Fibroblast of skin of left quadriceps (primary cell): ENCODE results near the gene COL27A1.

Experiments
- DNase-seq, 2 experiments: peaks; one replicate each; pipeline ENCODE4 v3.0.0-alpha.2; 2013; ENCODE audit warnings: low read depth in 2 of 2

The COL27A1 gene

GRCh38 chr9:114227288-114228015 is 72.1 kb downstream of the COL27A1 start:
- no peak for DNase-seq

GRCh38 chr9:114228016-114228808 is 72.9 kb downstream of the COL27A1 start:
- DNase-seq: no peak

DNA sequence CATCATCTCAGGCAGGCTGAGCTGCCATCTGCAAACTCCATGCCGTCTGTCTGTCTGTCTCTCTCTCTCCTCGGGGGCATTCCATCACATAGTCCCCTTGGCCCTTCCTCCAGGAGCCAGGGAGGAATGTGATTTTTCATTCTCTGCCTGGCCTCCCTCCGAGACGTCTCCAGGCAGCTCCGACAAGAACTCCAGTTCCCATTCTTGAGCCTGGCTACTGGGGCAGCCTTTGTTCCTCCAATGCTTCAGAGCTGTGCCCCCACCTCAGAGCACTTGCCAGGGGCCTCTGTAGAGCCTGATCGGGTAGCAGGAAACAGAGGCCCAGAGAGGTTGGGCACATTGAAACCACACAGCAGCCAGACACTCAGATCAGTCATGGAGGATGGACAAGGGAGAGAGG is 74.0 kb downstream of the COL27A1 start:
- DNase-seq: no peak

DNA sequence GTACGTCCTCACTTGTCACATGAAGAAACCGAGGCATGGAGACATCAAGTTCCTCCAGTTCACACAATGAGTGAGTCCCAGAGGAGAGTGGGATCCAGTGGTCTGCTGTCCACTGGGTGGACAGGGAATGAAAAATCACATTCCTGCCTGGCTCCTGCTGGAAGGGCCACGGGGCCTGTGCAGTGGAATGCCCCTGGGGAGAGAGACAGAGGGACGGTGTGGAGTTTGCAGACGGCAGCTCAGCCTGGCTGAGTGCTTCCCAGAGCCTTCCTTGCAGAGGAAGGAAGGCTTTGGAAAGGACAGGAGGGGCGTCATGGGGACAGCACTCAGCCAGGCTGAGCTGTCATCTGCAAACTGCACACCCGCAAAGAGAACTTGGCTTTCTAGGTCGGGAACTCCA is 74.7 kb downstream of the COL27A1 start:
- no peak for DNase-seq

DNA sequence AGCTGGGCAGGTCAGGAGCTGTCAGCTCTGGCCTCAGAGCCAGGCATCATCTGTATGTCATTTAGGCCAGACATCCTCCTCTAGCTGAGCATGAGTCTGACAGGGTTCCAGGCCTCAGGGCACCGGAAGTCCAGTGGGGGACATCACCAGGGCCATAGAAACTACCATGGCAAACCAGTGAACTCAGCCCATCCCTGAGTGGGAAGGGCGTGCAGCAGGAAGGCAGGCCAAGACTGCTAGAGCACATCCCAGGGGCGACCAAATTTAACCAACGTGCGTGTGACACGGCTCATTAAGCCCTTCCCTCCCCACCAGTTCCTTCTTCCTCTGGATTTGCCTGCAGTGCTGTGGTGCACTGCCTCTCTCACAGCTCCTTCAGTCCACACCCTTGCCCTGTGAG is 75.9 kb downstream of the COL27A1 start:
- no peak for DNase-seq

DNA sequence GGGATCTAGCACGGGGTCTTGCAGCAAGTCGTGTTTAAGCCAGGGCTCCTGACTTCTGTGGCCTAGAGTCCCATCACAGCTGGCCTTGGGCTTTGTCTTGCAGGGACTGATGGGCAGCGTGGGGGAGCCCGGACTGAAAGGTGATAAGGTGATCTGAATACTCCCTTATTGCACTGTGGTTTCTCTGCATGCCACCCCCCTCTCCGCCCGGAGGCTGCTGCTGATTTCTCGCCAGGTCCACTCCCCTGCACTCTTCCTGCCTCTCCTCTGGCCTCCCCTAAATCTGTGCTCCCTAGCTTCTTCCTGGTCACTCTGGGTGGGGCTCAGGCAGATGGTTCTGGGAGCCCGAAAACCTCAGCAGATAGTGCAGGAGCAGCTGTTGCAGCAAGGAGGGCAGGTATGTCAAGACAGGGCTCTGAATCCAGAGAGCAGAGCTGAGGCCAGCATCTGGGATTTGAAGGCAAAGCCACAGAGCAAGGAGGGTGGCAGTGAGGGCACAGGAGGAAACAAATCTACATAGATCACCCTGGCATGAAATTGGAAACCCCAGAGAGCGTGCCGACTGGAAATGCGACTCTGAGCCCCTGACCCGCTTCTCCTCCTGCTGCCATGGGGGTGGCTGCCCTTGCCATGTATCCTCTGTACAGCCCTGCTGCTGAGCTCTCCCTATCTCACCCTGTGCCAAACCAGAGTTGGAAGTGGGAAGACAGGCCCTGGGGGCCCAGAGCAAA is 76.5 kb downstream of the COL27A1 start:
- DNase-seq: no peak

GRCh38 chr9:114233491-114234185 is 78.3 kb downstream of the COL27A1 start:
- DNase-seq: no peak

GRCh38 chr9:114235033-114235661 is 79.8 kb downstream of the COL27A1 start:
- no peak for DNase-seq

DNA sequence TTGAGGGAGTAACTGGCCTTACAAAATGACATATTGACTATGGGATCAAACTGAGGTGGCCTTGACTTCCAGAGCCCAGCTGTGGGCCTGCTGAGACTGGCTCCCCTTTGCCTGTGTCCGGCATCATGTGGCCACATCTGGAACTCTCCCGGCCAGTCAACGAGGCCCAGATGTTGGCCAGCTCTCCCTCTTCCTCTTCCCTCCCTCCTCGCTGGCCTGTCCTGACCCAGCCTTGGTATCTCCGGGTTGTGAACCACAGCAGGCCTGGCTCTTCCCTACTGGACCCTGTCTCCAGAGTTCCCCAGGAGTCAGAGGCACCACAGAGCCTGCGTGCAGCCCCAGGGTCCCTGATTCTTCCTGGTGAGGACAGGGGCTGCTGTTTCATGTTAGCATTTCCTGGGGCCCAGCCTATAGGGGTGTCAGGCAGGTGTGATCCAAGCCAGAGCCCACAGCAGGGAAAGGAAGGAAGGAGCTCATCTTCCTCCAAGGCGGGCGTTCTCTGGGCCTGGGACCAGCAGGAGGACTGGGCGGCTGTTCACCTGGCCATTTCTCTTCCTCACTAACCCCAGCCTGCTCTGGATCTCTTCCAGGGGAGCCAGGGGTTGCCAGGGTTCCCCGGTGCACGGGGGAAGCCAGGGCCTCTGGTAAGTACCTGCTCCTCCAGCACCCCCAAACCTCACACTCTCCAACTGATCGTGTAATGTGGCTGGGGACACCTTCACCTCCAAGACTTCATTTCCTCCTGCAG is 81.2 kb downstream of the COL27A1 start:
- DNase-seq: no peak

GRCh38 chr9:114237247-114237646 is 81.9 kb downstream of the COL27A1 start:
- no peak for DNase-seq

GRCh38 chr9:114237781-114238180 is 82.4 kb downstream of the COL27A1 start:
- DNase-seq: no peak

- DNase-seq: no peak
These were observed 83.1 kb downstream of the COL27A1 start for GRCh38 chr9:114238472-114238871.

DNA sequence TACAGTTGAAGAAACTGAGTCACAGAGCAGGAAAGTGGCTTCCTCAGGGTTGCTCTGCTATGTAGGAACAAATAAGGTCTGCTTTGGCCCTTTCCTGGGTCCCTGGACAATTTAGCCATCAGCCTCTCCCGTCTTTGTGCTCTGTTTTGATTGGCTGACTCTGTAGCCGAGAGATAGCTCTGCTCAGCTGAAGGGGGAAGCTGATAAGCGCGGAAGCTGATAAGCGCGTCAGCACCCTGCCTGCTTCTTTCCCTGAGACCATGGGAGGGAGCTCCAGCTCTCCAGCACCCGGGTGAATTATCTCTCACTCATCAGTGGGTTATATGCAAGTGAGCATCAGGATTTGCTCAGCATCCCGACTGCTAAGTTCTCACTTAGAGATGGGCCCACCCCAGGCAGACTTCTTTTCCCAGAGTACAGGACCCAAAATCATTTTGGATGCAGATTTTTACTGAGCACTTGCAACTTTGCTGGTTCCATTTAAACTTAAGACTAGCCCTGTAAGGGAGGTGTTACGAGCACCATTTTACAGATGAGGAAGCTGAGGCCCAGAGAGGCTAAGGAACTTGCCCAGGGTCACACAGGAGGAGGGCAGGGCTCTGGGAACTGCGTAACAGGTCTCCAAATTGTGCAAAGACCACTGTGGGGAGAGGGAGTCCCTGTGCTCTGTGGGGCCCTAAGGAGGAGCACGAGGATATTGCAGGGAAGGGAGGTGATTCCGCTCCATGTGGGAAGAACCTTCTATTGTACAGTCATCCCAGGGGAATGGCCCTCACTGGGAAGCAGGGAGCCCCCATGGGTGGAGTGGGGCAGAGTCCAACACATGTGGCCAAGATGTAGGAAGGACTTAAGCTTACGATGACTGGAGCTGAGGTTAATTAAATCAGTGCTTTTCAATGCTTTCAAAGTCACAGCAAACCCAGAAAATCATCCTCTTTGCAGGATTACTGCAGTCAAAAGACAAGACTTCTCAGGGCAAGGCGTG is 83.8 kb downstream of the COL27A1 start:
- DNase-seq: peak; percentile 75

DNA sequence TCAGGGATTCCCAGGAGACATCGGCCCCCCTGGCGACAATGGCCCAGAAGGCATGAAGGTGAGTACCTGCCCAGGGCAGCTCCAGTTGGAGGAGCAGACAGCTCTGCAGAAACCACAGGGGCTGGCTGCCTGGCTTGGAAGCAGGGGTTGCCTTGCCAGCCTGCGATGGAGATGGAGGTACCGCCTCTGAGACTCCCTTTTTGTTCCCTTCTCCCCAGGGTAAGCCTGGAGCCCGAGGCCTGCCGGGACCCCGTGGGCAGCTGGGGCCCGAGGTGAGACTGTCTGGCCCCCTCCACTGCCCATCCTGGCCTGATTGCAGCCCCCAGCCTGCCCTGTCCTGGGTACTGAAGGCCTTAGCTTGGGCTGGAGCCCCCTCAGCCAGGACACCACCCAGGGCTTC is 84.9 kb downstream of the COL27A1 start:
- DNase-seq: no peak

GRCh38 chr9:114240647-114241558 is 85.6 kb downstream of the COL27A1 start:
- no peak for DNase-seq

DNA sequence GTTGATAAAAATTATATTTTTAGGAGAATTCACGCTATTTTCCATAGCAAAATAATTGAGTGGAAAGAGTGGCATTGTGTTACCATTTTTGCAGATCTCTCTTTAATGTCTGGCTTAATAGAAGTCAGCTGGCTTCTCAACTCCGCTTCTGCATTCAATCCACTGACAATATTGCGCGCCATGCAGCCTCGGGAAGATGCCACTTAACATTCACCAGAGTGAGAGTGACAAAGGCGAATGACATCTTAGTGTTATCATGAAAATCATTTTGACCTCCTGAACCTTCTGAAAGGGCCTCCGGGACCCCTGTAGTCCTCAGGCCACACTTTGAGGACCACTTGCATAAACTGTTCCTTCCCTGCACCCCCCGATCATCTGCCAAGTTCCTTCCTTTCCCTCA is 87.5 kb downstream of the COL27A1 start:
- DNase-seq: no peak

DNA sequence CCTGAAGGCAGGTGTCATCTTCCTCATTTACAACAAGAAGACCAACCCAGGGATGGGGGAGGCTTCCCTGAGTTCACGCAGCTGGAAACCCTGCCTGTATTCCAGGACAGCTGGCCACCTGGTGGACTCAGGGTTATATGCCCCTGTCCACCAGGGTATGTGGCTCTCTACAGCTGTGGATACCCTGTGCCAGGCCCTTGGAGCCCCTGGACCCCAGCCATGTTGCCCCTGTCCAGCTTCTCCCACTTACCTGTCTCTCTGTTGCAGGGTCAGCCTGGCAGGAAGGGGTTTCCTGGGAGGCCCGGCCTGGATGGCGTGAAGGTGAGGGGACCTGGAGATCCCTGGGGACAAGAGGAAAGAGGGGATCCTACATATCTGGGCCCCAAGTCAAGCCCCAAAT is 87.9 kb downstream of the COL27A1 start:
- DNase-seq: no peak

DNA sequence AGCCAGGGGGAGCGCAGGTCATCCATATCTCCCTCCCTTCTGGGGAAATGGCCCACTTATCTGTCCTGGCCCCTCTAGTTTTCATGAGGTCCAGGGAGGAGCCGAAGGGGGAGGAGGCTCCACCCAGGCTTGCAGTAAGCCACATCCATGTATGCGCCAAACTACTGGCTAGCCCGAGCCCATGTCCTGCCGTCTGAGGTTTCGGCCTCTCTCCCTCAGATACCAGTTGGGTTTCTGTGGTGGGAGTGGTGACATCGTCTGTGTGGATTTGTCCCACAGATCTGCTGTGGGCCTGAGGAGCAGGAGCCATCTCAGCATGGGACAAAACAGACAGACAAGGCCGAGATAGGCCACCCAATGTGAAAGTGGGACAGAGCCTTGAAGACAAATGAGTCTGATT is 89.2 kb downstream of the COL27A1 start:
- DNase-seq: no peak

GRCh38 chr9:114246558-114246957 is 91.2 kb downstream of the COL27A1 start:
- peak; percentile 90 to 92 for DNase-seq
